ENCODE measurements around the gene ZNF664. TPM values are rescaled to one million over a fixed set of nuclear protein-coding genes. Genes with fewer than 3 reads are reported as not detected.

ZNF664 gene
- total RNA-seq, 1 experiment from 2014 or later = 87.6 TPM

DNA sequence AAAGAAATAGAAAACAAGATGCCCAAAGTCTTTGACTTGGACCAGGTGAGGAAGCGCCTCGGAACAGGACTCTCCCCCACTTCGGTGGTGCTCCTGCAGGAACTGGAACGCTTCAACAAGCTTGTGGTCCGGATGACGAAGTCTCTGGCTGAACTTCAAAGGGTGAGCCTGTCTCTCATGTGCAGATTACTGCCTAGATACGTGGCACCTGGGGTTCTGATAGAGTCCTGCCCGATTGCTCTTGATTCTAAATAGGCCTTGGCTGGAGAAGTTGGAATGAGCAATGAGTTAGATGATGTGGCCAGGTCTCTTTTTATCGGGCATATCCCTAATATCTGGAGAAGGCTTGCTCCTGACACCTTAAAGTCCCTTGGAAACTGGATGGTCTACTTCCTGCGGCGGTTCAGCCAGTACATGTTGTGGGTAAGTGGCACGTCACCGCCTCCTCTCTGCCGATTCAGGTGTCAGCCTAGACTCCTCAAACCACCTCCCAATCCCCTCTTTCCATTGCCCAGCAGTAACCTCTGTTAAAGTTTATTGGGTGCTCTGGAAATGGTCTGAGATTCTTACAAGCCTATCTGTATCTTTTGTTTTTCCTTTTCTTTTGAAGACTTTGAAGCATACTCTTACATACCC, 41.2 kb upstream of the ZNF664 start:
- Histone ChIP-seq H3K36me3 (ENCODE audit: low read depth) (no peaks in the 10 kb centered on the region), H3K9me3 (ENCODE audit: insufficient read depth, low read depth) (no peaks in the 10 kb centered on the region), H3F3A (ENCODE audit: insufficient read depth, low read depth) (no peaks in the 10 kb centered on the region), H2AFZ (no peak overlapping the region), H3K4me3 (no peak overlapping the region), H3K27ac (no peak overlapping the region), H4K20me1 (ENCODE audit: insufficient read depth) (no peaks in the 10 kb centered on the region), H3K79me2 (ENCODE audit: low read depth) (no peaks in the 10 kb centered on the region), H3K9me2 (ENCODE audit: insufficient read depth) (no peaks in the 10 kb centered on the region), H3K4me2 (no peak overlapping the region), H3K4me1 (replicated peaks; ENCODE audit: insufficient read depth) (no peaks in the 10 kb centered on the region), H3K27me3 (ENCODE audit: insufficient read depth, low read depth) (peaks cover 74% of the 10 kb centered on the region)
- intact Hi-C loops (cut with micrococcal nuclease; ENCODE audit: unreplicated experiment) = no loop called here
- POLR2A ChIA-PET (ENCODE audit: unreplicated experiment) = no interaction called here
- CTCF ChIA-PET = no interaction called here
- no peak for DNase-seq
- no TSS peak for BruUV-seq (replicated peaks)
- TF ChIP-seq, protein P1, sequence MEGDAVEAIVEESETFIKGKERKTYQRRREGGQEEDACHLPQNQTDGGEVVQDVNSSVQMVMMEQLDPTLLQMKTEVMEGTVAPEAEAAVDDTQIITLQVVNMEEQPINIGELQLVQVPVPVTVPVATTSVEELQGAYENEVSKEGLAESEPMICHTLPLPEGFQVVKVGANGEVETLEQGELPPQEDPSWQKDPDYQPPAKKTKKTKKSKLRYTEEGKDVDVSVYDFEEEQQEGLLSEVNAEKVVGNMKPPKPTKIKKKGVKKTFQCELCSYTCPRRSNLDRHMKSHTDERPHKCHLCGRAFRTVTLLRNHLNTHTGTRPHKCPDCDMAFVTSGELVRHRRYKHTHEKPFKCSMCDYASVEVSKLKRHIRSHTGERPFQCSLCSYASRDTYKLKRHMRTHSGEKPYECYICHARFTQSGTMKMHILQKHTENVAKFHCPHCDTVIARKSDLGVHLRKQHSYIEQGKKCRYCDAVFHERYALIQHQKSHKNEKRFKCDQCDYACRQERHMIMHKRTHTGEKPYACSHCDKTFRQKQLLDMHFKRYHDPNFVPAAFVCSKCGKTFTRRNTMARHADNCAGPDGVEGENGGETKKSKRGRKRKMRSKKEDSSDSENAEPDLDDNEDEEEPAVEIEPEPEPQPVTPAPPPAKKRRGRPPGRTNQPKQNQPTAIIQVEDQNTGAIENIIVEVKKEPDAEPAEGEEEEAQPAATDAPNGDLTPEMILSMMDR (conservative IDR thresholded peaks at IDR 0.05) = no peak
- no peak for TF ChIP-seq EZH2 (IDR thresholded peaks at IDR 0.05; ENCODE audit: low read depth)

DNA sequence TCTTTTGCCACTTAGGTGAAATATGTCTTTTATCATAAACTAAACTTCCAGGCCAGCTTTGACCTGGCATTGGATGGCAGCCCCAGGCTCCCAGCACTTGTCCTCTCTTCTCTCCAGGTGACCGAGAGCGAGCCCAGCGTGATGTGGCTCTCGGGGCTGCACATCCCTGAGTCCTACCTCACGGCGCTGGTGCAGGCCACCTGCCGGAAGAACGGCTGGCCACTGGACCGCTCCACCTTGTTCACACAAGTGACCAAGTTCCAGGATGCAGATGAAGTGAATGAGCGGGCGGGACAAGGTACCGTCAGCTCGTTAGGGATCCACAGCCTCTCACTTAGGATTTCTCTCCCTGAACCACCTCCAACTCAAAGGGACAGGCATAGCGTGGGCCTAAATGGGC, 39.8 kb upstream of the ZNF664 start:
- no peak overlapping the region for H3K4me3 ChIP-seq
- ChIA-PET CTCF (no interaction called here), POLR2A (ENCODE audit: unreplicated experiment) (interaction anchor here (0.7 kb wide), 1 partner anchor 10 kb away, joined by 5 read pairs; no protein-coding TSS in a partner anchor)
- peaks cover 59% of the 10 kb centered on the region for H3K27me3 ChIP-seq (ENCODE audit: insufficient read depth, low read depth)
- H3K79me2 ChIP-seq (ENCODE audit: low read depth) = no peaks in the 10 kb centered on the region
- BruUV-seq (replicated peaks) = no TSS peak
- H3K4me1 ChIP-seq (replicated peaks; ENCODE audit: insufficient read depth) = no peaks in the 10 kb centered on the region
- intact Hi-C loops (cut with micrococcal nuclease; ENCODE audit: unreplicated experiment) = no loop called here
- DNase-seq = no peak
- no peaks in the 10 kb centered on the region for H3F3A ChIP-seq (ENCODE audit: insufficient read depth, low read depth)
- TF ChIP-seq, protein P1 (conservative IDR thresholded peaks at IDR 0.05) = no peak
- no peak for TF ChIP-seq EZH2 (IDR thresholded peaks at IDR 0.05; ENCODE audit: low read depth)
- no peaks in the 10 kb centered on the region for H3K9me2 ChIP-seq (ENCODE audit: insufficient read depth)
- H4K20me1 ChIP-seq (ENCODE audit: insufficient read depth) = no peaks in the 10 kb centered on the region
- no peak overlapping the region for H2AFZ ChIP-seq
- H3K4me2 ChIP-seq = no peak overlapping the region
- no peaks in the 10 kb centered on the region for H3K9me3 ChIP-seq (ENCODE audit: insufficient read depth, low read depth)
- no peak overlapping the region for H3K27ac ChIP-seq
- no peaks in the 10 kb centered on the region for H3K36me3 ChIP-seq (ENCODE audit: low read depth)

DNA sequence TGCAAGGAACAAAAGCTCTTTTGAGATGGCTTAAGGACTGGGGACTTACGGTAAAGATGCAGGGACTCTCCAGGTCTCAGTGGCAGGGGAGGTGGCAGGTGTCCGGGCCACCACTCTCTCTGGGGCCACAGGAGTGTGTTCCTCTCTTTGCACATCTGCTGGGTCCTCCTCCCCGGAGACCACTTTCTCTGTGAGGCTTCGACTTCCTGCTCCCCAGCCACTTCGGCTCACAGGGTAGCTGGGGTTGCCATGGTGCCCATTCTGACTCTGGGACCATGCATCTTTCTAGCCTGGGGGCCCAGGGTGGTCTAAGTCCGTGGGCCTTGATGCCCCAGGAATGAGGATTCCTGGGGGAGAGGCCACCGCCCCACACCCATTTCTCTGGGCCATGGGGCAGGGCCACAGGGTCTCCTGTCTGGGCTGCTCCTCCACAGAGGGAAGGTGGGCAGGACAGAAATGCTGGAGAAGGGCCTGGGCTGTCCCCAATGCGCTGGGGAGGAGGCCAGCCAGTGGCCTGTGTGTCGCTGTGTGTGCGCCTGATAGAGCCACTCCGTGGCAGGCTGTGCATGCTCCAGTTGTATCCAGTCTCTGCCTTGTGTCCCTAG, 38.9 kb upstream of the ZNF664 start:
- Histone ChIP-seq H3K79me2 (ENCODE audit: low read depth) (no peaks in the 10 kb centered on the region), H4K20me1 (ENCODE audit: insufficient read depth) (no peaks in the 10 kb centered on the region), H3K4me1 (replicated peaks; ENCODE audit: insufficient read depth) (no peaks in the 10 kb centered on the region), H2AFZ (no peak overlapping the region), H3K4me3 (no peak overlapping the region), H3K36me3 (ENCODE audit: low read depth) (no peaks in the 10 kb centered on the region), H3K27me3 (ENCODE audit: insufficient read depth, low read depth) (peaks cover 50% of the 10 kb centered on the region), H3F3A (ENCODE audit: insufficient read depth, low read depth) (no peaks in the 10 kb centered on the region), H3K9me3 (ENCODE audit: insufficient read depth, low read depth) (no peaks in the 10 kb centered on the region), H3K27ac (no peak overlapping the region), H3K9me2 (ENCODE audit: insufficient read depth) (no peaks in the 10 kb centered on the region), H3K4me2 (no peak overlapping the region)
- no peak for TF ChIP-seq EZH2 (IDR thresholded peaks at IDR 0.05; ENCODE audit: low read depth)
- TF ChIP-seq, protein P1 (conservative IDR thresholded peaks at IDR 0.05) = no peak
- CTCF ChIA-PET = no interaction called here
- POLR2A ChIA-PET (ENCODE audit: unreplicated experiment) = no interaction called here
- DNase-seq = no peak
- BruUV-seq (replicated peaks) = no TSS peak
- intact Hi-C loops (cut with micrococcal nuclease; ENCODE audit: unreplicated experiment) = no loop called here
